Urothelium cell line (cell line): ENCODE measurements around the gene DPYSL4.

Source experiments
- DNase-seq: peaks from one replicate; pipeline ENCODE4 v3.0.0; 2011; ENCODE audit warnings: low spot score, mixed read lengths
- FAIRE-seq: peaks from 2 replicates; lab custom pipeline; 2011; peaks lifted over from hg19 to GRCh38; lab: Jason Lieb, UNC

Gene DPYSL4

DNA sequence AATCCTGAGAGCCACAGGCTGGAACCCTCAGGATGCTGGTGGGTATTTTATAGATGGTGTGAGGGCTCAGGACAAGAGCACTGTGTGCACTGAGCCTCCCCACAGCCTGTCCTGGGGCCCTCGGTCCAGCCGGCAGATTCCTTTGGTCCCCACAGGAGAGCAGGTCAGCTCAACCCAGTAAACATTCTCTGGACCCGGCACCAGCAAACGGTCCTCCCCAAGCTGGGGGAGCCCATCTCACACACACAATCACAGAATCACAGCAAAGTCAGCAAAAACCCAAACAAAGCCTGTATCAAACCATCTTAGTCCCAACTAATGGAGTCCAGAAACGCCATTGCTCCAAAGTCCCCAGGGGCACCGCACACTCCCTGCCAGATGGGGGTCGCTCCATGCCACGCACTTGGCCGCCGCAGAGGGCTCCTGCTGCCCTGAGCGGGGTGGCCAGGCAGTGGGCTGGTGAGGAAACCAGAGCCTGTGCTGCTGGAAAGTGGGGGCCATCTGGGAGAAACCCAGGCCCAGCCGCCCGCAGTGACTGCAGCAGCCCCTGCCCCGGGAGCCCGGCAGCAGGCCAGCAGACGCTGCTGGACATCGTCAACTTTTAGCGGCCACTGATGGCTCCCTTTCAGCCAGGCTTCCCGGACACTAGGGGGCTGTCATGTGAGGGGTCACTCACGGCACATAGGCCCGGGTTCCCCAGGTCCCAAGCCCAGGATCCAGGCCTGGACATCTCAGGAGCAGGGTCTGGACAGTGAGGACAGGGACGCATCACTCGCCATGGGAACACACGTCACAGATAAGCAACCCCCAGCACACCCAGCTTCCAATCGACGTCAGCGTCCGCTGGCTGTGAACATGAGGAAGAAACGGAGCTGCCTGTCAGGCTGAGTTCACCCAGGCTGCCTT is 52.6 kb downstream of the DPYSL4 start:
- FAIRE-seq (no peak), DNase-seq (no peak)

DNA sequence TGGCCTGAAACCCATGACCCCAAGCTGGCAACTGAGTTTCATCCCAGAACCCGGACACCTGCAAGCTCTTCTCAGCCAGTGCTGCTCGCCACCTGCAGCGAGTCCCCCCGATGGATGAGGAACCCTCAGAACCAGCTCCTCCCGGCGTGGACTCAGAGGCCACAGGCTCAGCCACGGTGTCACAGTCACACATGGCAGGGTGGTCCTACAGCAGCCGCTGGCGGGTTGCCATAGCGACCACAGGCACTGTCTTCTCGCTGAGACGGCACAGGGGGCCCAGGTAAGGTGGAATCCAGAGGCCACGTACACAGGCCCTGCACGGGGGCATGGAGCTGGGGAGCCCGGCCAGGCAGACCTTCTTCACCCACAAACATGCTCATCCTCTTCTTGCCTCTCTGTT is 53.4 kb downstream of the DPYSL4 start:
- FAIRE-seq (no peak), DNase-seq (no peak)

DNA sequence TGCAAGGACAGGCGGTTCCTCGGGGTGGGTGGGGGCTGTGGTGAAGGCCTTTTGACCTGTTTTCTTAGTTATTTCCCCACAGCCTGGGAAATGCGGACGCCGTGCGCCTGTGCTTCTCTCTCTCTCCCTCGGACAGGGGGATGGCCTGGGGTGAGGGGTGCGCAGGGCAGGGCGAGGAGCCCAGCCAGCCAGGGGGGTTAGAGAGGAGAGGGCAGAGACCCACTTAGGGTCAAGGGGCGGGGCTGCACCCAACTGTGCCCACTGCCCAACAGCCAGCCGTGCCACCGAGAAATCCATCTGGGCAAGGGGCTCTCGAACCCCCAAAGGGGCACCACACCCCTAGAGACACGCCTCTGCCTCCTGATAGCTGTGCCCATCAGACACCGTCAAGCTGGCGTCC is 53.8 kb downstream of the DPYSL4 start:
- FAIRE-seq: no peak
- no peak for DNase-seq

DNA sequence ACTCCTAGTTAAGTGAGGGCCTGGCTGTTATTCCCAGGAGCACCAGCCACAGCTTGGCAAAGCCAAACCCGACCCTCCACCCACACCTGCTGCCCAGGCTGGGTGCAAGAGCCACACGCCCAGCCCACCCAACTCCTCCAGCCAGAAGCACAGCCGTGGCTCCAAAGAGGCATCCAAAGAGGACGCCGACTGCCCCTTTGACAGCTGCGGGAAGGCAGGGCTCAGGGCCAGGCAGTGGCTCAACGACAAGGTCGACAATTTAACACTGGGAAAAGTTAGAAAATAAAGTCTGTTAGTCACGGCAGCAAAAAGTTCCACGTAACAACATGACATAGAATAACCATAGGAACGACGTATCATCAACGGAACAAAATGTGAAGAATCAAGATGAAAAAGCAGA is 54.3 kb downstream of the DPYSL4 start:
- DNase-seq (no peak), FAIRE-seq (no peak)

DNA sequence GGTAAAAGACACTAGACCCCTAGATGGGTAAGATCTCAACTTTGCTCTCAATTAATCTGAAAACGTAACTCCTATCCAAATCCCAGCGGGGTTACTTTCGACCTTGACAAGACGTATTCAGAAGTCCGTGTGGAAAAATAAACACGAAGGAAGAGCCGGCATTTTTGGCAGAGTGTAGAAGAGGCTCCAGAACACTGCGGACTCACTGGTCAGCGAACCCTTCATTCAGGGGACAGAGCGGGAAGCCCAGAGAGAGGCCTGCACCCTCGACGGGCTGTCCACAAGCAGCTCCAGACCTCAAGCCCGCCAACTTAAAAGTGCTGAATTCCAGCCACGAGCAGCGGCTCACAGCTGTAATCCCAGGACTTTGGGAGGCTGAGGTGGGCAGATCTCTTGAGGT is 54.7 kb downstream of the DPYSL4 start:
- FAIRE-seq (no peak), DNase-seq (no peak)

DNA sequence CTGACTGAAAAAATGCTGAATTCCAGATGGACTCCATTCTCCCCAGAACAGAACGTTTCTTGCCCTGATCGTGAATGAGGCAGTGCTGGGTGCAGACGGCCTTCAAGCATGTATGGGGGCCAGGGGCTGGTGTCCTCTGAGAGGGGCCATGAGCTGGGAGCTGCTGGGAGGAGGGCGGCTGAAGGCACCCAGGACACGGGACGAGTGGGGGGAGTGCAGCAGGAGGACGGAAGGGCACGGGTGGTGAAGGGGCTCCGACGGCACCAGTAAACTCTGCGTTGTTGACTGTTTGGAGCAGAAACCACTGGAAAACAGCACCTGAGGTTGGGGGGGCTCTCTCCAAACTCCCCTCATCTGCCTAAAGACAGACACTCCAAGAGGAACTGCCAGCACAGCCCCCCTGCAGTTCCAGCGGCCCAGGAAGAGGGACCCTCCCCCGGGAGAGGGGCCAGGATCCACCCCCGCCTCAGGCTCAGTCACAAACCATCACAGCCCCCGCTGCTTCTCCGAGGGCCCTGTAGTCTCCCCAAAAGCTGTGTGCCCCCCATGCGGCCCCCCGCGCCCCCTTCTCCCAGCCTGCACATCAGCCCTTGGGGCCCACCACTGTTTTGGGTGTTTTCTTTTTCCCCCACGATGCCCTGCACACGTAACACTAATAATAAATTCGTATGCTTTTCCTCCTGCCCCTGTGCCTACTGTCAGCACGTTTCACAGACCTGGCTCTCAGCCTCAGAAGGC is 55.5 kb downstream of the DPYSL4 start:
- DNase-seq (no peak), FAIRE-seq (no peak)

DNA sequence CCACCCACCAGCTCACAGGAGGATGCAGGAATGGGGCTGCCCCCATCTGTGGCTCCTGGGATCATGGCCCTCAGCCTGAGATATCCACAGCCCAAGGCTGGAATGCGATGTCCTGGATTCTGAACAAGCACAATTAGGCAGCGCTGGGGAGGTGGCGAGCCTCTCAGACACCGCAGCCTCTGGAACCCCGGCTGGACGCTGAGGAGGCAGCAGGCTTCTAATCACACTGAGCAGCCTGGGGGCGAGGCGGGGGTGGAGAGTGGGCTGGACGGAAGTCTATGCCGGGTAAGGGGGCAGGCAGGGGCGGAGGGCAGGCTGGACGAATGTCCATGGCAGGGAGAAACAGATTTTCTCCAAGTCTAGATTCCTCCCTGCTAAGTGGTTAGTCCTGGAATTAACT is 56.4 kb downstream of the DPYSL4 start:
- FAIRE-seq: no peak
- DNase-seq: no peak

DNA sequence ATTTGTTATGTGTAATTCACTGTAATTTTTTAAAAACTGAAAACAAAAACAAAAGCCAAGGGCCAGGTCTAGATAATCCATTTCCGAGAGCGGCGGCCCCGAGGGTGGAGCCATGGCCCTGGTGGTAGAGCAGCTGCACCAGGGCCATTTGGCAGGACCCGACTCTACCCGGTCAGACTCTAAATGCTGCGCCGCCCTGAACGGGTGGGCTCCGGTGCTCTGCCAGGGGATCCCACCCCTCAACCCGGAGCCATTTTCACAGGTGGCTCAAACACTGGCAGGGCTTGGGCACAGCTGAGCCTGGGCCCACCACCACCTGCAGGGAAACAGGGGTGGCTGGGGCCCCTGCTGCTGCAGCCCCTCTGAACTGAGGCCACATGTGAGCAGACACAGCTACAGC is 56.9 kb downstream of the DPYSL4 start:
- no peak for DNase-seq
- FAIRE-seq: no peak

DNA sequence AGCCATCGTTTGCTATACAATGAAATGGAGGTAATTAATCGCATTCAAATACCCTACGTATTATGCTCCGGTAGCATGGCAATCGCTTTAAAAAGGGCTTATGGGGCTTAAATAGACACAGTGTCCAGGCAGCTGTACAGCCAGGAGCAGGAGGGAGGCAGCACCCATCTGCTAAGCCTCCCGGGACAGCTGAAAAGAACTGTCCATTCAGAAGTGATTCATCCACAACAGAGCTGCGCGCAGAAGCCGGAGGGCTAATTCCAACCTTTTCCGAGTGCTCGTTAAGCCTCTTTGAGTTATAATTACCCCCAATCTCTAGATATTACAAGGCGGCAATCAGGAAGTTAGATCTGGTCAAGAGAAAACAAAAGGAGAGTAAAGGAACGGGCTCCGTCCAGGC is 58.3 kb downstream of the DPYSL4 start:
- DNase-seq (no peak), FAIRE-seq (no peak)

DNA sequence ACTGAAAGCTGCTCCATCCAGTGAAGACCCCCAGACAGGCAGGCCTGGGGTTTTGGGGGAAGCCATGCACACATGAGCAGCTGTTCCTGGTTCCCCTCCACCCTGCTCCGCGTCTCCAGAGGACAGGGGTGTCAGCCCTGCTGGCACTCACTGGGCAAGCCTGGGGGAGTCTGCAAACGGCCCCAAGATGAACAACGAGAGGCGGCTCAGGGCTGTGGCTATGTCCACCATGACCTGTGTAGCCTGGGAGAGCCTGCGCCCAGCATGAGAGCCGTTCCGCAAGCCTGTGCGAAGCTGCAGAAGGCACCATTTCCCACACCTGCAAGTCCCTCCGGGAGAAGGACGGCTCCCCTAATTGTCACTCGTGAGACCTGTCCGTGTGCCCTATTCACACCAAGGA is 59.5 kb downstream of the DPYSL4 start:
- FAIRE-seq: no peak
- DNase-seq: no peak

DNA sequence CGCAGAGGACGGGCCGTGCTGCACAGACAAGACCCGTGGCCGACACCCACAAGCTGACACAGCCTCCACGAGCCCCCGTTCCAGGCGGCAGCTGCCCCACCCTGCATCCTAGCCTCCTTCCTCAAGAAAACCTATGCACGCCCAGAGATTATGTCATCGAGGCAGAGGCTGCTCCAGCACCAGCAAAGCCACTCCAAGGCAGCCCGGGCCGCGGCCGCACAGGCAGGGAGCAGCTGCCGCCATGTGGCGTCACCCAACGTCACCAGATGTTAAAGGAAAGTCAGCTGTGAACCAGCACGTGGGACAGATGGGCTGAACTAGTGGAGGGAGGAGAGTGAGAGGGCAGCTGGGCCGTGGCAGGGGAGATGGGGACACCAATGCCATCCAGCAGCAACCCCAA is 61.2 kb downstream of the DPYSL4 start:
- FAIRE-seq (no peak), DNase-seq (no peak)

DNA sequence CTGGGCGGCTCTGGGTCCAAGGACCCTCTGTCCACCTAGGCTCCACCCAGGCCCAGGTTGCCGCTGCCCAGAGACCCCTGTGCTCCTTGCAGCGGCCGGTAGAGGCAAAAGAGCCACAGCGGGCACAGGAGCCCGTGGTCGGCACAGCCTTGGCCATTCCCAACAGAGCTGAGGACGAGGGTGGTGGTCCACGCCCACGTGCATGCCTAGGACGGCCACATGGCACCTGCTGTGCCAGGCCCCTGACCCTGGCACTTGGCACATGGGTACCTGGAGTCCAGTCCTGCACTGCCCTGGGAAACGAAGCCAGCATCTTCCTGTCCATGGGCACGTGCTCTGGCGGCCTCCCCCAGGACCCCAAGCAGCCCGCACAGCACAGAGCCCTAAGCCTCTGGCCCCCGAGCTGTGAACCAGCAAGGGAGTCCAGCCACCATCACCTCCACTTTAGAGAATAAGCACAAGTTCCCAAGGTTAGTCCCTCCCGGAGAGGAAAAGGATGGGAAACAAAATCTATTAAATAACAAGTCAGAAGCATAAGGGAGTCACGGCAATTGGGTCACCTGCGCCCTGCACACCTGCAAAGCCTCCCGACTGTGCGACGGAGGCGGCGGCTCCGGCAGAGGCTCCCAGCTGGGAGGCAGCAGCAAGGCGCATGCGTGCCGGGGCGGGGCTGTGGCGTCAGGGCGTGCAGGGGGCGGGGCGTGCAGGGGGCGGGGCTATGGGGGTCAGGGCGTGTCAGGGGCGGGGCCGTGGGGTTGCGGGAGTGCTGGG is 61.9 kb downstream of the DPYSL4 start:
- DNase-seq: peak; percentile 93
- no peak for FAIRE-seq

DNA sequence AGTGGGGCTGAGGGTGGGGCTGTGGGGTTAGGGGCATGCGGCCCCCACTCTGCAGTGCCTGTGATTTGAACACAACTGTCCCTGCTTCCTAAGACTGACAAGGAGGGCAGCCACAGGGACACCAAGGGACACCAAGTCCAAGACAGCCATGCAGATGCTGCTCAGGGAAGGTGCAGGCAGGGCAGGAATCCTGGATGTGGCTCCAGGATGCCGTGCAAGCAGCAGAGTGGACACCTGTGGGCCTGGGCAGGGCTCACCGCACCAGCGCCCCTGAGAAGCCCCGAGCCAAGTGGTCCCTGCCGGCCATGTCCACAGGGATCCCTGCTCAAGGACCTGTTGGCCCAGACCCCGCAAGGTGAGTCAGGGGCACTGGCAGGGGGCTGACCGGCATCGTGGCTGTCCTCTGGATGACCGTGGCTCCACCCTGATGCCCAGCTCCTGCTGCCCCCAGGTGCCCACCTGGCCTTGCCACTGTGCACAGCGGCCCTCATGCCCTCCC is 62.5 kb downstream of the DPYSL4 start:
- FAIRE-seq (no peak), DNase-seq (no peak)

DNA sequence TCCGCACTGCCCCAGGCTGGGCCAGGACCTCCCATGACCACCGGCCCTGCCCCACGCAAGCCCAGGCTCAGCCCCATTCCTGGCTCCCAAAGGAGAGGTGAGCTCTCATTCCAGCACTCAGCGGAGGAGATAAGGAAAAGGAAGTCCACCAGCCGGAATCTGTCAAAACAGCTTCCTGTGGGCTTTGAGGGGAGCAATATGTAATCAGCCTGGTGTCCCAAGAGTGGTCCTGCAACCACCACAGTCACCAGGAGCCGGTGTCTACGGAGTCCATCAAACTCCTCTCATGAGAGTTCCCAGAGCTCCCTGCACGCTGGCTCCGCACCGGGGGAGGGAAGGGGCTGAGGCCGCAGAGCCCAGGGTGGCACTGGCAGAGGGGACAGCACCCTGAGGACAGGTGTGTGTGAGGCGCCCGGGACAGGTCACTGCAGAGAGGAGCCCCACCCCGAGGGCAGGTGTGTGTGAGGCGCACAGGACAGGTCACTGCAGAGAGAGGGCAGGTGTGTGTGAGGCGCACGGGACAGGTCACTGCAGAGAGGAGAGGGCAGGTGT is 63.2 kb downstream of the DPYSL4 start:
- DNase-seq (no peak), FAIRE-seq (no peak)

DNA sequence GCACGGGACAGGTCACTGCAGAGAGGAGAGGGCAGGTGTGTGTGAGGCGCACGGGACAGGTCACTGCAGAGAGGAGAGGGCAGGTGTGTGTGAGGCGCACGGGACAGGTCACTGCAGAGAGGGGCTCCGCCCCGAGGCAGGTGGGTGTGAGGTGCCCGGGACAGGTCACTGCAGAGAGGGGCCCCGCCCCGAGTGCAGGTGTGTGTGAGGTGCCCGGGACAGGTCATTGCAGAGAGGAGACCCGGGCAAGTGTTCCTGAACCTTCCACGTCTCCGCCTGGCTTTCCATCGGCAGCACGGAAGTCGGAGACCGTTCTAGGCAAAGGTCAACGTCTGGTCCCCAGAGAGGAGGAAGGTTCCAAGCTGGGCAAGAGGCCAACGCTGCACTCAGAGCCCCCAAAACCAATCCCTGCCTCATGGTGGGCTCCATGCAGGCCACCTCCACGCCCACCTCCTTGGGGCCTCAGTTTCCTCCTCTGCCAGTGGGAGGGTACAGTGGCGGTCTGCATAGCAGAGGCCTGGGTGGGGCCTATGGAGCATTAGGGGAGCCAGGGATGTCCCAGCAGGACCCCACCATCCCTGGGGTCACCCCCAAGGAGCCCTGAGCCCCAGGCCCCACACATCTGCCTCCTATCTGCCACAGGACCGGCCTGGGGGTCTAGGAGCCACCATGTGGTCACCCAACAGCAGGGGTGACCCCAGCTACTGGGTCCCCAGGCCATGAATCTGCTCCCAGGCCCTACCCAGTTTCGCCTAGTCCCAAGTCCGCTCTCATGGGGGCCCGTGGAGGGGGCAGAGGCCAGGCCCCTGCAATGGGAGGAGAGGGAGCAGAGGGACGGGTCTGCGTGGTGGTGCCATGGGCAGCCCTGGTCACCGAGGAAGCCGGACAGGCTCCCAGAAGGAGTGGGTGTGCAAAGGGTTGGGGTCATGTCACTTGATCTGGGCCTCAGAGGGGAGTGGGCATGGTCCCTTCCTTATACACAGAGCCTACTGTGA is 64.0 kb downstream of the DPYSL4 start:
- FAIRE-seq: no peak
- DNase-seq: no peak

DNA sequence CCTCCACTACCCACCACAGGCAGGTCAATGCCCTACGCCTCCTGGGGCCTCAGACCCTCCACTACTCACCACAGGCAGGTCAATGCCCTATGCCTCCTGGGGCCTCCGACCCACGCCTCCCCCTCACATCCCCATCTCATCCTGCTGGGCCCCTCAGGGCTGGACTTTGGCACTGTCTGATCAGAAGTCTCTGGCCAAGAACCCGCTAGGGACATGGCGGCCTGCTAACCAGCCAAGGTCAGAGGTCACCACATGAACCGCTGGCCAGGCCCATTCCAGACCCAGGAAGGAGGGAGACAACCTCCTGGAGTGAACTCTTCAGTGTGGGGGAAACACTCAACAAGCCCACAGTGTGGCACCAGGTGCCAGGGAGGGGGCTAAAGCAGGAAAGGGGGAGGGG is 65.2 kb downstream of the DPYSL4 start:
- DNase-seq (no peak), FAIRE-seq (no peak)

DNA sequence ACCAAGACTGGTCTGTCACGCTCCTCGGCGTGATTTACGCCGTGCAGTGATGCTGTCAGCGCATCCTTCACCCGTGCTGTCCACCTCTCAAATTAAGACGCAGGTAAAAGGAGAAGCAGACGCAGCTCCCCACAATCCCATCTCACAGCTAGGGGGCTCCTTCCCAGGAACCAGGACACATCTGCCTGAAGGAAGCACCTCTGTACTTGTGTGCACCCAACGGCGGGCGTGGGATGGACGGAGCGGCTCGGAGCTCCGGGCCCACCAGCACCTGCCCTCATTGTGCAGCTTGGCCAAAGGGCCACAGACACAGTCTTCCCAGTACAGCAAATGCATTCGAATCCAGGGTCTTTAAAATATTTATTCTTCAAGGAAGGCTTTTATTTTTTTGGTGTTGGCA is 65.7 kb downstream of the DPYSL4 start:
- no peak for DNase-seq
- FAIRE-seq: no peak

DNA sequence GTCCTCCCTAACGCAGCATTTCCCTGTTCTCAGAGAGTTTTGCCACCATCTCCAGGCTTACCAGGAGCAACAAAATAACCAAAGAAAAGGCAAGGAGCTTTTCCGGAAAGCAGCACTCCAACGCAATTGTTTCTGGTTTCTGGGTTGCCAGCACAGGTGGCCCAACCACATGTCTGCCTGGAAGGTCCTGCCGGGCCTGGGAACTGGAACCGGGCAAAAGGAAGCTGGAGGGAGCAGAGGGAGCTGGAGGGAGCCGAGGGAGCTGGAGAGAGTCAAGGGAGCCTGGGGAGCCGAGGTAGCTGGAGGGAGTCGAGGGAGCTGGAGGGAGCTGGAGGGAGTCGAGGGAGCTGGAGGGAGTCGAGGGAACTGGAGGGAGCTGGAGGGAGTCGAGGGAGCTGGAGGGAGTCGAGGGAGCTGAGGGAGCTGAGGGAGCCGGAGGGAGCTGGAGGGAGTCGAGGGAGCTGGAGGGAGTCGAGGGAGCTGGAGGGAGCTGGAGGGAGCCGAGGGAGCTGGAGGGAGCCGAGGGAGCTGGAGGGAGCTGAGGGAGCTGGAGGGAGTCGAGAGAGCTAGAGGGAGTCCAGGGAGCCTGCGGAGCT is 66.4 kb downstream of the DPYSL4 start:
- no peak for DNase-seq
- FAIRE-seq: no peak

DNA sequence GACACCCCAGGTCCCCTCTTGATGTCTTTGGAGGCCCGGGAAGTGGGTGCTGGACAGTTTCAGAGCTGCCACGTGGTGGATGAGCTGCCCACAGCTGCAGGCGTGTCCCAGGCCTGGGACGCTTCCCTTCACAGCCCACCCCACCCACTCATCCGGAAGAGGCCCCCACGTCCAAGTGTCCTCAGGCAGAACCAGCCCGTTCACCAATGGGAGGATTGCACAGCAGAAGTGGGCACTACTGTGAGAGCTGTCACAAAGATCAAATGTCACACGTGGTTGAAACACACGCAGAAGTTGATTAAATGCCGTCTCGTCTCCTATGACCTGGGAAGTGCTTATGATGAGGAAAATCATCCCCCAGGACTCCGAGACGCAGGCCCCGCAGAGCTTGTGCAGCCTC is 68.1 kb downstream of the DPYSL4 start:
- FAIRE-seq (no peak), DNase-seq (no peak)
